Stimulated activated CD4-positive, alpha-beta T cell treated with anti-CD3 and anti-CD28 coated beads, TNF-alpha, amount 100 ng/mL, for 4 hours (primary cell): ENCODE data around the gene CELA2B.
"Not testable (repeated sequence)": the region's sequence is repeated elsewhere in the genome, so short reads cannot be mapped to it uniquely, and the experiment has no call there.

Experiments
- DNase-seq, 3 experiments: peaks; one replicate each; pipeline ENCODE4 v3.0.0-alpha.2; 2020; ENCODE audit warnings: low read depth in 3 of 3

CELA2B gene

GRCh38 chr1:15475752-15476314 is at the start of gene CELA2B:
Gene CELA2B, plus strand, starts transcription at chr1:15476104. Its CDS starts 22 bp downstream, at chr1:15476126.
- no peak for DNase-seq

DNA sequence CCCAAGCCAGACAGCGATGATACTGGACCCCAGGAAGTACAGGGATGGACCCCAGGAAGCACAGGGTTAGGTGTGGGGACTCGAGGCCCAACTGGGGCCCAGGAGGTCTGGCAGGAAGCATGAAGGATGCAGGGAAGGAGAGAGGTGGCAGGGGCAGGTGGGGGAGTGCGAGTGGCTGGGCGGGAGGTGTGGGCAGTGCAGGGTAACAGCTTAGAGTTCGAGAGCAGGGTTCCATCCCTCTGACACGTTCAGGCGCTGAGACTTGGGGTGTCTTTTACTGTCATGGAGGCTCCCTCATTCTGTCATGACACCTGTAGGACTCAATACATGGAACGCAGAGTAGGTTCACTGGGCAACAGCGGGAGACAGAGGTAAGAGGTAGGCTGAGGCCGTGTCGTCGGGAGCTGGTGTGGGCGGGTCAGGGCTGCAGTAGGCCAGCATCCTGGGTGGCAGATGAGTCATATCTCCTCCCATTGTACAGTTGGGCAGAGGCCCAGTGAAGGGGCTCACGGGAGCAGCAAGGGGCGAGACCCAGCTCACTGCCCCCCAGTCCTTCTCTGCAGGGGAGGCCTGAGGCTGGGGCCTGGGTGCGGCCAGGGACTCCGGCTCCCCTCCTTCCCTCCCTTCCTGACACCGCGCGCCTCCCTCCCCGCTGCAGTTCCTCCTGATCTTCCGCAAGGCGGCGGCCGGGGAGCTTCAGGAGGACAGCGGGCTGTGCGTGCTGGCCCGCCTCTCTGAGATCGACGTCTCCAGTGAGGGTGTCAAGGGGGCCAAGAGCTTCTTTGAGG is 49.2 kb upstream of the CELA2B start:
- DNase-seq: no peak

DNA sequence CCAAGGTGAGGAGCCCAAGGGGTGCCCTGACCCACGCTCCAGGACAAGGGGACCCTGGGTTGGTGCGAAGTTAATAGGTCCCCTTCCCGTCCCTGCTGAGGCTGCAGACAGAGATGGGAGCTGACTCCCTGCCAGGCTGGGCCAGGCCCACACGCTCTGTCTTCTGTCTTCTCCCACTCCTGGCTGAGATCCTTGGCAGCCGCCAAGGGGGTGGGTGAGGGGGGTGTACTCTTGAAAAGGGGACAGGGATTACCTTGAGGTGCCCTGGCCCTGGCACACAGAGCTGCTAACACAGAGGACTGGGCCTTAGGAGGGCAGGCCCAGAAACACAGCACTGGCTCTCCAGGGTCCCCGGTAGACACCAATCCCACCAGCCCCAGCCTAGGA is 48.6 kb upstream of the CELA2B start:
- no peak for DNase-seq

DNA sequence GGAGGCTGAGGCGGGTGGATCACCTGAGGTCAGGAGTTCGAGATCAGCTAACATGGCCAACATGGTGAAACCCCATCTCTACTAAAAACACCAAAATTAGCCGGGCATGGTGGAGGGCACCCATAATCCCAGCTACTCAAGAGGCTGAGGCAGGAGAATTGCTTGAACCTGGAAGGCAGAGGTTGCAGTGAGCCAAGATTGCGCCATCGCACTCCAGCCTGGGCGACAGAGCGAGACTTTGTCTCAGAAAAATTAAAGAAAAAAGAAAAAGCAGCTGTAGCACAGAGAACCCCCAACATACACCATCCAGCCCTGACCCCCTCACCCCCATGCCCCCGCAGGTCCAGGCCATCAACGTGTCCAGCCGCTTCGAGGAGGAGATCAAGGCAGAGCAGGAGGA is 47.7 kb upstream of the CELA2B start:
- DNase-seq: not testable (repeated sequence)

GRCh38 chr1:15428815-15429435 is 47.0 kb upstream of the CELA2B start:
- no peak for DNase-seq

- no peak for DNase-seq
Measured at GRCh38 chr1:15429701-15430149, 46.2 kb upstream of the CELA2B start.

DNA sequence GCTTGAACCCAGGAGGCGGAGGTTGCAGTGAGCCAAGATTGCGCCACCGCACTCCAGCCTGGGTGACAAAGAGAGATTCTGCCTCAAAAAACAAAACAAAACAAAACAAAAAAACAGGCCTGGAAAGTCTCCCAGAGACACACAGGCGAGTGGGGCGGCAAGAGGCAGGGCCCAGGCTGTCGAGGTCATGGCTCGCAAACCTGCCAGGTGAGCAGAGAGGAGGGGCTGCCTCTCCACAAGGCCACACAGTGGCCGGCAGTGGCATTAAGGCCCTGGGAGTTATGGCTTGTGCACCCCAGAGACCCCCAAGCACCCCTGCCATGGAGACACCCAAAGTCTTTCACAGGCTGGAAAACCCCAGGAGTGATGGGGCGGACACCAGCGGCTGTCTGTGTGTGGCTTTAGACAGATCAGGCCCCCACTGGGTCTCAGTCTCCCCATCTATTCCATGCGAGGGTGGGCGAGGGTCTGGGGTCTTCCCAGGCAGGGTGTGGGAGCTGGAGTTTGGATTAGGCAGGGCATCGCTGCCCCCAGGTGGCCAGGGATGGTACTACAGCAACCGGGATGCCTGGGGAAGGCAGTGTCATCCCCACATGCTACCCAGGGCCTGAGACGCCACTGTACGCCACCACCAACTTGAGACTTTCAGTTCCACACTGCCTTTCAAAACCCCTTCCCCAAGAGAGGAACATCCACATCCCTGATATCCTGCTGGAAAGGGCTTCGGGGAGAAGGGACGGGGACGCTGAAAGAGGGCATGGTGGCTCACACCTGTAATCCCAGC is 44.9 kb upstream of the CELA2B start:
- peak; percentile 58 to 66 (median 59) for DNase-seq

- DNase-seq: no peak
Measured at GRCh38 chr1:15431571-15431948, 44.3 kb upstream of the CELA2B start.

DNA sequence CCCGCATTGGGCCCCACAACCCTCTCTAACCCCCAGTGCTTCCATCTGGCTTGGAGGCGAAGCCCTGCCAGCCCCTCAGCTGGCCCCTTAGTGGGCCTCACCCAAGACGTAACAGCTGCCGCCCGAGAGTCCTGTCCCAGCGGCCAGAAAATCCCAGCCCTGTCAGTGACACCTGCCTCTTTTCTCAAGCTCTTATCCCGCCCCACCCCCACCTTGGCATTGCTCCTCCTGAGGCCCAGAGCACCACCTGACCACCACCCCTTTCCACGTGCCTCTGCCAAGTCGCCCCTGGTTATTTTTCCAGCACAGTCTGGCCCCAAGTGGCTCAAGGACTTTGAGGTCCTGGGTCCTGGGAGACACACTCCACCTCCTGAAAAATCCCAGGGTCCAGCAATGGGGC is 43.6 kb upstream of the CELA2B start:
- no peak for DNase-seq

DNA sequence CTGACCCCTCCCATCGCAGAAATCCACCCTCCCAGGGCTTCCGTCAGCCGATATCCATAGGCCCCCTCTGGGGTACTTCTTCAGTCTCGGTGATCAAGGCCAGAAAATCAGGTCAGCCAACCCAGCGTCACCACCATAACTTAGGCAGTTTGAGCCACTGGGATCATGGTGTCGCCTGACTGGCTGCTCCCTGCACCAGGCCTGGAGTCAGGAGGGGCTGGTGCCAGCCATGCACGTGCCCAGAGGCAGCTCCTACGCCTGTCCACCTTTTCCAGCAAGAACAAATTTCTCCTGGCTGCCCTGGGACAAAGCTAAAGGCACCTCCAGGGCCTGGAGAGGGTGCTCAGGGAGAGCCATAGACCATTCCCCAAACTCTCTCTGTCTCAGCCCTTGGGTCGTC is 42.4 kb upstream of the CELA2B start:
- DNase-seq: no peak

DNA sequence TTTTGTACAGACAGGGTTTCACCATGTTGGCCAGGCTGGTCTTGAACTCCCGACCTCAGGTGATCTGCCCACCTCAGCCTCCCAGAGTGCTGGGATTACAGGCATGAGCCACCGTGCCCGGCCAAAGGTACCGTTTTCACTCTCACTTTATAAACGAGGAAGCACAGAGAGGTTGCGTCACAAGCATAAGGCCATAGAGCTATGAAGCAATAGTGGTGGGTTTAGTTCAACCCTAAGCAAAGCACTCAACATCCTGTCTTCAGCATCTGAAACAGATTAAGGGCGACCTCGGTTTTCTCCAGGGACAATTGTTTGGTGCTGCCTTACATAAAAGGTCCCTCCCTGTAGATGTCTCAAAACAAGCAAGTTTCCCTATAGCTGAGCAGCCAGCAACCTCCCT is 41.2 kb upstream of the CELA2B start:
- not testable (repeated sequence) for DNase-seq

DNA sequence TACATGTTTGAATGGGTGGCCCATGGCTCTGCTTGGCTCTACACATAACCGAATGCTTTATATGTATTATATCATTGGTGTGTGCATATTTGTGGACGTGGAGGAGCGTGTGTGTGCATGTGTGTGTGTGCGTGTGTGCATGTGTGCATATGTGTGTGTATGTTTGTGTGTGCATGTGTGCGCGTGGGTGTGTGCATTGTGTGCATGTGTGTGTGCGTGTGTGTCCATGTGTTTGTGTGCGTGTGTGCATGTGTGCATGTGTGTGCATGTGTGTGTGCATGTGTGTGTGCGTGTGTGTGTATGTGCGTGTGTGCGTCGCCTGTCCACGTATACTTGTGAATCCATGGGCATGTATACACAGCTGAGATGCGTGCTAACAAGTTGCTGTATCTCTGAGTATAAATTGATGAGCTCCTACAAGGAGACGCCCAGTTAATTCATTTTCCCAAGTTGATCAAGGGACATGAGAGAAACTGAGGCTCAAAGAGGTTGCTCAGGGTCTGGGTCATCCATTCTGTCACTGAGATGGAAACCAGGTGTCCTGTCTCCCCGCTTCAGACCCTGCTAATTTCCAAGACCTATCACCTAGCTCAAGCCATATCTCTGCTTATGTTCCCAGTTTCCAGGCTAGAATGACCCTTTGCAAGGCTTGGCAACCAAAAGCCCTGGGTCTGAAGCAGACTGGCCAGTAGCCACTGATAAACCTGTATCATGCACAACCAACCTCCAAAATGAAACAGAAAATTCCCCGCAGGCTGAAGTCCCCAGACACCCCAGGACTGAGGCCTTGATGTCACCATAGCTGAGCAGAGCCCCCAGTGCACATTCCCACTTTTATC is 40.4 kb upstream of the CELA2B start:
- DNase-seq: no peak

DNA sequence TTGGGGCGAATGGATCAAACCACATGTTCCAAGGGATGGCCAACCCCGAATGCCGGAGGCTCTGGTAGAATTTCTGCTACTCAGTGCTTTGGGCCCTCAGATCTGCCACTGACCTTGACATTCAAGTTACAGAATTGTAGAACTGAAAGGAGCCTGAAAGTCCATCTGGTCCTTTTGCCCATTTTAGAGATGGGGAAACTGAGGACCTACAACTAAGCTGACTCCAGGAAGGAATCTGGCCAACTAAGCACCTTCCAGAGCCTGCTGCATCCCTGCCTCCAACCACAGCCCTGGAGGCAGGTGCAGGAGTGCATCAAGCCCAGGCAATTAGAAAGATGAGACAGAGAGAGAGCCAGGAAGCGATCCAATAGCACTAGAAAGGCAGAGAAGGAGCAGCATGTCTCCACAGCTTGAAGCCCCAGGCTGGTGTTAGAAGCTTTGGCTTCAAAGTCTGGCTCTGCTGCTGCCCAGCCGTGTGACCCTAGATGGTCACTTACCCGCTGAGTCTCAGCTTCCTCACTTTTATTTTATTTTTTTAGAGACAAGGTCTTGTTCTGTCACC is 38.9 kb upstream of the CELA2B start:
- DNase-seq: no peak

GRCh38 chr1:15439325-15439724 is 36.6 kb upstream of the CELA2B start:
- DNase-seq: no peak

GRCh38 chr1:15440357-15440756 is 35.5 kb upstream of the CELA2B start:
- DNase-seq: no peak

DNA sequence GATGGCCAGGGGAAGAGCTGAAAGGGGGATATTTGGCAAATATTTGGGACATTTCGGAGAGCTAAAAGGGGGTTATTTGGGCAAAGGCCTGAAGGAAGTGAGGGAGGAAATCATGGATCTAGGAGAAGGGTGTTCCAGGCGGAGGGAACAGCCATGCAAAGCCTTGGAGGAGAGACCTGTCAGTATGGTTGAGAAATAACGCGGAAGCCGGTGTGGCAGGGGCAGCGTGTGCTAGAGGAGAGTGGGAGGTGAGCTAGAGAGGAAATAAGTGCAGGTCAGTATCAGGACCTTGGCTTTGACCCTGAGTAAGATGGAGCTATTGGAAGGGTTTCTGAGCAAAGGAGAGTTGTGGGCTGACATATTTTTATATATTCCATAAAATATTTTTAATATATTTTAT is 34.7 kb upstream of the CELA2B start:
- DNase-seq: no peak

GRCh38 chr1:15442119-15442518 is 33.8 kb upstream of the CELA2B start:
- no peak for DNase-seq

GRCh38 chr1:15442759-15443158 is 33.1 kb upstream of the CELA2B start:
- no peak for DNase-seq

GRCh38 chr1:15443281-15443680 is 32.6 kb upstream of the CELA2B start:
- DNase-seq: no peak

DNA sequence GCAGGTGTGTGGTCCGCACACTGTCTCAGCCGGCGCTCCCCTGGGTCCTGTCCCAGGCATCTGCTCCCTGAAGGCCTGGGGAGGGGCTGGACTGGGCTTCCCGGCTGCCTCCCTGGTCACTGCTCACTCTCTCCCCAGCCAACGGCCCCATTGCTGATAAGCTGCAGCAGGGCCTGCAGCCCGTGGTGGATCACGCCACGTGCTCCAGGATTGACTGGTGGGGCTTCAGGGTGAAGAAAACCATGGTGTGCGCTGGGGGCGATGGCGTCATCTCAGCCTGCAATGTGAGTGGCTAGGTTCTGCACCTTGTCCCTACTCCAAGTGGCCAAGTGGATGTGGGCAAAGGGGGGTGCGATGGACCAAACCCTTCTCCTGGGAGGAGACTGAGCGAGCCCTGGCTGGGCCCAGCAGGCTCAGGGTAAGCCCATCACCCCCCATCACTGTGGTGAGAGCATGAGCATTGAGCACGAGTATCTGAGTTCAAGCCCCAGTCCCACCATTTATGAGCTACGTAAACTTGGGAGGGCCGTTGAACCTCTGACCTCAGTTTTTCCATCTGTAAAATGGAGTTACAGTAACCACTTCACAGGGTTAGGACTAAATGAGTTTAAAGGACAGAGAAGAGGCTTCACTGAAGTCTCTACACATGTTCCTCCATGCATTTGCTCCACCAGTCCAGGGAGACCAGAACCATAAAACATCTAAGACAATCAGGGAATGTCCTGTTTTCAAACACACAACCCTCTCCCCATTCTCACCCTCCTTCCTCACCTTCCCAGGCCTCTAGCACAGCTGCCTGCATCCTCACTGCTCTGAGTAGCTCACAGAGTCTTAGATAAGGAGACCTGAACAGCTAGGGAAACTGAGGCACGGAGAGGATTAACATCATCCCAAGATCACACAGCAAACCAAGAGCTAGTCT is 31.2 kb upstream of the CELA2B start:
- no peak for DNase-seq
